Hematopoietic multipotent progenitor cell treated with erythropoietin and hydrocortisone succinate and interleukin-3 and kit ligand, for 17 days (in vitro differentiated cells): ENCODE measurements around the gene ARFGAP1.

Source experiments
- DNase-seq: peaks from one replicate; pipeline ENCODE4 v3.0.0-alpha.2; 2015; ENCODE audit warnings: low spot score

The ARFGAP1 gene

DNA sequence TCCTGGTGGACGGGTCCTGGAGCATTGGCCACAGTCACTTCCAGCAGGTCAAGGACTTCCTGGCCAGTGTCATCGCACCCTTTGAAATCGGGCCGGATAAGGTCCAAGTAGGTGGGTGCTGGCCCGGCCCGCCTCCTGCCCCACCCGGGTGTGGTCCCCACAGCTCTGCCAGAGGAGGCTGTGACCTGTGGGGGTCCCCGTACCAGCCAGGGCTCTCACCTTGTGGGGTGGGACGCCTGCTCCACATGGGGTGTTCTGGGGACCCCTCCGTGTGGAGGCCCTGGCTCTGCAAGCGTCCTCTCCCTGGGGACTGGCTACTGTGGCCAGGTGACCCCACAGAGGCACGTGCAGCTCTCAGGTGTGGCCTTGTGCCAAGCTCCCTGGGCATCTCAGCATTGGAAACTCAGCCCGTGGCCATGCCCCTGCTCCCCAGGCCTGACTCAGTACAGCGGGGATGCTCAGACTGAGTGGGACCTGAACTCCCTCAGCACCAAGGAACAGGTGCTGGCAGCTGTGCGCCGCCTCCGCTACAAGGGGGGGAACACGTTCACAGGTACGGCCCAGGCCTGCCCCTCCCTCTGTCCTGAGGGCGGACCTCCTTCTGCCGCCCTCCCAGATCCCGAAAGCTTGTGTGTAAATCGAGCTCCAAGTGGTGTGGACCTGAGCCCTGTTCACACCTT is 35.1 kb downstream of the ARFGAP1 start:
- no peak for DNase-seq

DNA sequence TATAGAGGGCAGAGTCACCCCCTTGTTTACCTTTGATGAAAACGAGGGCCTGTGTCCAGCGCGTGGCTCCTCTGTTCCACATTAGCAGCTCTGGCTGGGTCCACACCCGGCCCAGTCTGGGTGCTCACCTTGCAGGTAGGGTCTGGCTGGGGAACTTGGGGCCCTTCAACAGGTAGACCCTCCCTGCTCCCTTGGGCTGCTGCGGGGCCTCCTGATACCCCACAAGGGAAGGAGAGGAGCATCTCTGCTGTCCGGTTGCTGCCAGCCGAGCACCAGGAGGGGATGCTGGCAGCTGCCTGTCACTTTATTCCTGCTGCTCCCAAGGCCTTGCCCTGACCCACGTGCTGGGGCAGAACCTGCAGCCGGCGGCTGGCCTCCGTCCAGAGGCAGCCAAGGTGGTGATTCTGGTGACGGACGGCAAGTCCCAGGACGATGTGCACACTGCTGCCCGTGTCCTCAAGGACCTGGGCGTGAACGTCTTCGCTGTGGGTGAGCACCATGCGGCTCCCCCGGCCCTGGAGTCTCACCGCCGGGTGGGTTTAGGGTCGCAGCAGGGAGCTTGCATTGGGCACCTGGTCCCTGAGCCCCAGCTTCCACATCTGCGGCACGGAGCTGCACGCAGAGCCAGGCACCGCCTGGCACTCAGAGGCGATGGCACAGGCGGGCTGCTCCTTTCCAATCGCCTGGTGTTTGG is 35.8 kb downstream of the ARFGAP1 start:
- DNase-seq = no peak

DNA sequence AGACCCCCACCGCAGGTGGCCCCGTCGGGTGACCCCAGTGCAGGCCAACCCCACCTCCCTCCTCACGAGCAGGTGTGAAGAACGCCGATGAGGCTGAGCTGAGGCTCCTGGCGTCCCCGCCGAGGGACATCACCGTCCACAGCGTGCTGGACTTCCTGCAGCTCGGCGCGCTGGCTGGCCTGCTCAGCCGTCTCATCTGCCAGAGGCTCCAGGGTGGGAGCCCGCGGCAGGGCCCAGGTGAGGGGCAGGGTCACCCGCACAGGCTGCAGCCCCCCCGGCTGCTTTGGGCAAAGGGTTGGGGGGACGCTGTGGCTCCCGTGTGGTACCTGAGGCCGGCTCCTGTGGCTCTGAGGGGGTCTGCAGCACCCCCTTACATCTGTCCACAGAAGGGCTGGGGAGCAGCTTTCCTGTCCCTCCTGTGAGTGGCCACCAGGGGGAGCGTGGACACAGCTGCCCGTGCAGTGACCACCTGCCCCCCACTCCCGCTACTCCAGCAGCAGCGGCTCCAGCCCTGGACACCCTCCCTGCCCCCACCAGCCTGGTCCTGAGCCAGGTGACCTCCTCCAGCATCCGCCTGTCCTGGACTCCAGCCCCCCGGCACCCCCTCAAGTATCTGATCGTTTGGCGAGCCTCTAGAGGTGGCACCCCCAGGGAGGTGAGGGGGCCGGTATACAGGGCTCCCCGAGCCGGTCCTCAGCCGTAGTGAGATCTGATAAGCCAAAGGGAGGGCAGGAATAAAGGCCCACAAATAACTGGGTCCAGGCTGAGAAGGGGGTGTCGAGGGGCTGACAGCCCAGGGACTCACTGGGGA is 36.9 kb downstream of the ARFGAP1 start:
- DNase-seq = no peak

DNA sequence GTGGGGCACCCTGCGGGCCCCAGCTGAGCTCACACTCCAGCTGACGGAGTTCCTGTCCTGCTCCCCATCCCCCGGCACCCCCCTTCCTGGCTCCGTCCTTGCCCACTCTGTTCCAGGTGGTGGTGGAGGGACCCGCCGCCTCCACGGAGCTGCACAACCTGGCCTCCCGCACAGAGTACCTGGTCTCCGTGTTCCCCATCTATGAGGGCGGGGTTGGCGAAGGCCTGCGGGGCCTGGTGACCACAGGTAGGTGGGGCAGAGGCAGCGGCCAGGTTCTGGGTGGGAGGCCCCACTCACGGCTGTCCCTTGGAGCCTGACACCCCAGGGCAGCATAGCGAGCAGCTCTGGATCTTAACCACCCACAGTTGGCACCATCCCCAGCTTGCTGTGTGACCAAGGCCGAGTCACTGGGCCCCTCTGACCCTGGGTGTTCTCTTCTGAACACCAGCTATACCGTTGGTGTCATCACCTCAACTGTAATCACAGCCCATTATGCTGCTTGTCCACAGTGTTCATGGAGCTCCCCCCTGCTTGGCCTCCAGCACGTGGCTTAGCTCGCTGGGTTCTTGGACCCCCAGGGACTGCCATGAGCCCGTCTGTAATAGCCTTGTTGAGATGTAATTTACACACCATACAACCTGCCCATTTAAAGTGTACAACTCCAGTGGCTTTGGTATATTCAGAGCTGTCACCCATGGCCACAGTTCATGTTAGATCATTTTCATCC is 37.8 kb downstream of the ARFGAP1 start:
- DNase-seq = no peak

DNA sequence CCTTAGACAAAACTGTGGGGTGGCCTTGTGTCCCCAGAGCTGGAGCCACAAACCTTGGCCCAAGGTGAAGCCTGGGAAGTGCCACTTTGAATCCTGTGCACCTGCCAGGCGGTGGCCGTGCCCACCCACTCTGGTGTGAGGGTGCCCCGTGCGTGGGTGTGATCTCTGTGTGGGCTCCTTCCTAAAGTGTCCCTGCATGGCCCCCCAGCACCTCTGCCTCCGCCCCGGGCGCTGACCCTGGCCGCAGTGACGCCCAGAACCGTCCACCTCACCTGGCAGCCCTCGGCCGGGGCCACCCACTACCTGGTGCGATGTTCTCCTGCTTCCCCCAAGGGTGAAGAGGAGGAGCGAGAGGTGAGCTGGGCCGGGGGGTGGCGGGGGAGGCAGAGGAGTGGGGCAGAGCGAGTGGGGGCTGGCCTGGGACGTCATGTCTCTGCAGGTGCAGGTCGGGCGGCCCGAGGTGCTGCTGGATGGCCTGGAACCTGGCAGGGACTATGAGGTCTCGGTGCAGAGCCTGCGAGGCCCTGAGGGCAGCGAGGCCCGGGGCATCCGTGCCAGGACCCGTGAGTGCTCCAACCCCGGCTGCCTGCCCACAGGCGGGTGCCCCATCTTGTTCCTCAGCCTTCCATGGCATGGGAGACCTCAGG is 38.7 kb downstream of the ARFGAP1 start:
- DNase-seq = no peak

DNA sequence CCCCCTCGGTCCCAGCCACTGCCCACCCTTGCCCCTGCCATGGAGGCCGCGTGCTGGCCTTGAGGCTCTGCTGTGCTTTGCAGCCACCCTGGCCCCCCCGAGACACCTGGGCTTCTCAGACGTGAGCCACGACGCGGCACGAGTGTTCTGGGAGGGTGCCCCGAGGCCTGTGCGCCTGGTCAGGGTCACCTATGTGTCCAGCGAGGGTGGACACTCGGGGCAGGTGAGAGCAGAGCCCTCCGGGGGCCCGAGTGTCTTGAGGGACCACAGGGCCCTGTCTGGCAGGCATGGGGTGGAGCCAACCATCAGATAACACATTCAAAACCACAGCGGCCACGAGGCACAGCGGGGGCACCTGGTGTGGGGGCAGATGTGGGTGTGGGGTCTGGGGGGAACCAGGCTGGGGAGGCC is 39.2 kb downstream of the ARFGAP1 start:
- DNase-seq = no peak

DNA sequence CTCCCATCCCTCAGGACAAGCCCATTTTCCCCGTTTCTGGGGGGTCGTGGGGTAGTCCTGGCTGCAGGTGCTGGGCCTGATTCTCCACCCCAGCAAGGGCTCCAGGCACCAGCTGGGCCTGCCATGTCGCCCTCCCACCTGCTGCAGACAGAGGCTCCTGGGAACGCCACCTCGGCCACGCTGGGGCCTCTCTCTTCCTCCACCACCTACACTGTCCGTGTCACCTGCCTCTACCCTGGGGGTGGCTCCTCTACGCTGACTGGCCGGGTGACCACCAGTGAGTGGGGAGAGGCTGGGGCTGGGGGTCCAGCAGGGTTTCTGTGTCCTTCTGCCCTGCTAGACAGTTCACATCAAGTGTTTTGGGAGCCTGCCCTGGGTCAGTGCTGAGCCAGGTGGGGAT is 39.7 kb downstream of the ARFGAP1 start:
- no peak for DNase-seq

DNA sequence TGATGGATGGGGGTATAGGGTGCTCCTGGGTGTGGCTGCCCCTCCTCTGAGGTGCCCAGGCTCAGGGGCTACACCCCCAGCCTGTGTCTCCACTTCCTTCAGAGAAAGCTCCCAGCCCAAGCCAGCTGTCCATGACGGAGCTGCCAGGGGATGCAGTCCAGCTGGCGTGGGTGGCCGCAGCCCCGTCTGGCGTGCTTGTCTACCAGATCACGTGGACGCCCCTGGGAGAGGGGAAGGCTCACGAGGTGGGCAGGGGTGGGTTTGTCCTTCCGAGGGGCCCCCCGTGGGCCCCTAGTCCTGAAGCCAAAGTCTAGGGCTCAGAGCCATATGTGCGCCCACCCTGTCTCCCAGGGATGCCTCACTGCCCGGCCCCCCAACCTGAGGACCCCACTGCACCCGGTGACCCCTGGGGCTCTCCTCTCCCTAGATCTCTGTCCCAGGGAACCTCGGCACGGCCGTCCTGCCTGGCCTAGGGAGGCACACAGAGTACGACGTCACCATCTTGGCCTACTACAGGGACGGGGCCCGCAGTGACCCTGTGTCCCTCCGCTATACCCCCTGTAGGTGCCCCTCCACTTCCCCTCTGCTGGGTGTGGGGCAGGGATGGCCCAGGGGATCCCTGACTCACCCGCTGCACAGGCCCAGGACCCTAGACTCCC is 40.2 kb downstream of the ARFGAP1 start:
- DNase-seq = no peak

DNA sequence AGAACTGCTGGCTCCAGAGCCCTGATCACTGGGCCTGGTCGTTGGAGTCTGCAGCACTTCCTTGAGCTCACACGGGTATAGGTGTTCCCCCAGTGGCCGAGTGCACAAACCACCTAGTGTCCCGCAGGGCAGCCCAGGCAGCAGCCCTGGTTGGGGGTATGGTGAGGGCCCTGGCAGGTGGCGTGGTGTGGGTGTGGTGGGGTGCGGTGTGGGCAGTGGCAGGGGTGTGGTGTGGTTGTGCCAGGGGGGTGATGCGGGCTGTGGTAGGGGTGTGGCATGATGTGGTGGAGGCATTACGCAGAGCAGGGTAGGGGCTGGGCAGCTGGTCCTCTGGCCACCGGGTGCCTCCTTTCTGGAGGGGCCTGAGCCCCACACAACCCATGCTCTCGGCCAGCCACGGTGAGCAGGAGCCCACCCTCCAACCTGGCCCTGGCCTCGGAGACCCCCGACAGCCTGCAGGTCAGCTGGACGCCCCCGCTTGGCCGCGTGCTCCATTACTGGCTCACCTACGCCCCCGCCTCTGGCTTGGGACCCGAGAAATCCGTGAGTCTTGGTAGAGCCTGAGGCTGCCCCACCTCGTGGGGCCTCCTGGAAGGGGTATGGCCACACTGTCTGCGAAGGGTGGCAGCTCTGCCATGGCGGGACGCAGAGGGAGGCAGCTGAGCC is 40.9 kb downstream of the ARFGAP1 start:
- DNase-seq = no peak

DNA sequence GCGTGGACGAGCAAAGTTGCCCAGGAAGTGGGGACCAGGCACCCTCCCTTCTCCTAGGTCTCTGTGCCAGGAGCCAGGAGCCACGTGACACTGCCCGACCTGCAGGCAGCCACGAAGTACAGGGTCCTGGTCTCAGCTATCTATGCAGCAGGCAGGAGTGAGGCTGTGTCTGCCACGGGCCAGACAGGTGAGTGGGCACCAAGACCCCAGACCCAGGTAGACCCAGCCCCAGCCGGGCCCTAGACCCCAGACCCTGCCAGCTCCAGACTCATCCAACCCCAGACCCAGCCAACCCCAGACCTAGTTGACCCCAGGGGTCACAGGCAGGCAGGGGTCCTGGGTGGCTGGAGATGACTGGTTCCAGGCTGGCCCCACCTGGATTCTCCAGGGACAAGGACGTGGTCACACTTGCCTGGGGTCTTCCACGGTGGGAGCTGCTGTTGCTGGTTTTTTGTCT is 41.4 kb downstream of the ARFGAP1 start:
- DNase-seq = no peak

DNA sequence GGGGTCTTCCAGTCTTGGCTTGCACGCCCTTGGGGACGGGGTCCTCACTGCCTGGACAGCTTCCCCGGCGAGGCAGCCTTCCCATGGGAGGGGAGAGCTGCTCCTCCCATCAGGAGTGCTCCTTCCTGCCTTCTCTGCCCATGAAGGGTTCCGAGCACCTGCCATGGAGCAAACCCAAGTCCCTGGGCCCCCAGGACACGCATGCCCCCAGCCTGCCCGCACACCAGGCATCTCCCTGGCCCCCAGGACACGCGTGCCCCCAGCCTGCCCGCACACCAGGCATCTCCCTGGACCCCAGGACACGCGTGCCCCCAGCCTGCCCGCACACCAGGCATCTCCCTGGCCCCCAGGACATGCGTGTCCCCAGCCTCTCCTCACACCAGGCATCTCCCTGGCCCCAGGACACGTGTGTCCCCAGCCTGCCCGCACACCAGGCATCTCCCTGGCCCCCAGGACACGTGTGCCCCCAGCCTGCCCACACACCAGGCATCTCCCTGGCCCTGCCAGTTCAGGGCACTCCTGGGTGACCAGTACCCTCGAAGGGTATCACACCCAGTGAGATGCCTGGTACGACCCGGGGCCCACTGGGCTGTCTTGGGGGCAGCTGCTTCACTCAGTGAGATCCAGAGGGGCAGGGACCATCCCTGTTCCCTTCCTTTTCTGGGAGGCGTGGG is 42.1 kb downstream of the ARFGAP1 start:
- DNase-seq = no peak

DNA sequence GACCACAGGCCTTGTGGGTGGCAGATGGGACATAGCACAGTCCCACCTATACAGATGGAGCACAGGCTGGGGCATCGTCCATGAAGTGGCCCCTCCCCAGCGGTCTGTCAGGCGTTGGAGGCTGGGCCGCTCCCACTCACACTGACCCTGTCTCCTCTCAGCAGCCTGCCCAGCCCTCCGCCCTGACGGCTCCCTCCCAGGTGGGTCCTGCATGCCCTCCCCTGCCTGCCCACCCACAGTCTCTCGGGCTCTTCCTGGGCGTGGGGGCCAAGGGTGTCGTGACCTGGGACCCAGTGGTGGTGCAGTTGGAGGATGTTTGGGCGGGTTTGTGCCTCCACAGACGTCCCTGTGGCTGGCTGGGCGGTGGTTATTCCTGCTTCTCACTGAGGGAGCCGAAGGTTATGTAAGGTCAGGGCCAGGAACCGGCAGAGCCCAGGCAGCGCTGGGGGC is 42.7 kb downstream of the ARFGAP1 start:
- DNase-seq = no peak

DNA sequence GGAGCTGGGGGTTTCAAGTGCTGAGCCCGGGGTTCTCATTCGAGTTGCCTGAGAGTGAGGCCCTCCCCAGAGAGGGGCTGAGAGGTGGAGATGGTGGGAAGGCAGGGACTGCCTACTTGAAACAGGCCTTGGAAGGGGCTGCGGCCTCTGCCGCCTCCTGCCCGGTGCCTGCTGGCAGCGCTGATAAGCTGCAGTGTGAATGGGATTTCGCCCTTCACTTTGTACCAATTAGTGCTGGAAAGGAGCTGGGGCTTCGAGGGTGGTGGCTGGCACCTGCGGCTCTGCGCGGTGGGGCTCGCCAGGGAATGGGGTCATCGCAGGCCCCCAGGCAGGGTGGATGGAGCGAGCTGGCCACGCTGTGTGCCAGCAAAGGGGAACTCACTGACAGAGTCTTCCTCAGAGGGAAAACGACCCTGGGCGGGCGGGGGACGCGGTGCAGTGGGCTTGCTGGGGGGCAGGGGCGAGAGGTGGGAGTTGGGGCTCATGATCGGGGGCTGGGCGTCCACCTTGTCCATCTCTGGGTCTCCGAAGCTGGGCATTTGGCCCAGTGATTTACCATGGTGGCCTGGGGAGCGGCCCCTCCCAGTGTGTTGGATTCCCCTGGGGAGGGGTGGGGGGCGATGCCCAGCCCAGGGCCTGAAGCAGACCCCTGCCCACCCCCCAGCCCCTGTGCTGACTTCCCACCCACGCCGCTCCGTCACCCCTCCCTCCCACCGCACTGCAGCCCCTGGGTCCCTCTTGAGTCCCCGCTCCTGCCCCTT is 43.3 kb downstream of the ARFGAP1 start:
- no peak for DNase-seq

DNA sequence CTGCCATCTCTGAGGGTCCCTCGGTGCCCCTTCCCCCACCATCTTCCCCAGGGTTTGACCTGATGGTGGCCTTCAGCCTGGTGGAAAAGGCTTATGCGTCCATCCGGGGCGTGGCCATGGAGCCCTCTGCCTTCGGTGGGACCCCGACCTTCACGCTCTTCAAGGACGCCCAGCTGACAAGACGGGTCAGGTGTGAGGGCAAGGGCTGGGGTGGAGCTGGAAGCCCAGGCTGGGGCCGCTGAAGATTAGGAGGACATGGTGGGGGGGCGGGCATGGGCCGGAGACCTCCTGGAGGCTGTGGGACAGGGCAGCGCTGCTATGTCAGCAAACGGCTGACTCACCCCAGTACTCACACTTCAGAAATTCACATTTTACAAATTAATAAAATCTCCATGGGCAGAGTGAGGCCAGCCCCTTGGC is 43.9 kb downstream of the ARFGAP1 start:
- DNase-seq = no peak

DNA sequence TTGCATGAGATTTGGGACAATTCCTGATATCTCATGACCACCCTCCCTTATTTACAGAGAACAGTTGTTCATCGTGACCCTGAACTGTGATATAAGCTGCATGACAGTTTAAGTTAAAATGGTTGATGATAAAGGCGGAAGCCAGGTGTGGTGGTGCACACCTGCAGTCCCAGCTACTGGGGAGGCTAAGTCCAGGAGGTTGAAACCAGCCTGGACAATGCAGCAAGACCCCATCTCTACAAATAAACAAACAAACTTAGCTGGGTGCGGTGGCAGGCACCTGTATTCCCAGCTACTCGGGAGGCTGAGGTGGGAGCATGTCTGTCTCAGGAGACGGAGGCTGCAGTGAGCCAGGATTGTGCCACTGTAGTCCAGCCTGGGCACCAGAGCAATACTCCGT is 44.4 kb downstream of the ARFGAP1 start:
- no peak for DNase-seq

DNA sequence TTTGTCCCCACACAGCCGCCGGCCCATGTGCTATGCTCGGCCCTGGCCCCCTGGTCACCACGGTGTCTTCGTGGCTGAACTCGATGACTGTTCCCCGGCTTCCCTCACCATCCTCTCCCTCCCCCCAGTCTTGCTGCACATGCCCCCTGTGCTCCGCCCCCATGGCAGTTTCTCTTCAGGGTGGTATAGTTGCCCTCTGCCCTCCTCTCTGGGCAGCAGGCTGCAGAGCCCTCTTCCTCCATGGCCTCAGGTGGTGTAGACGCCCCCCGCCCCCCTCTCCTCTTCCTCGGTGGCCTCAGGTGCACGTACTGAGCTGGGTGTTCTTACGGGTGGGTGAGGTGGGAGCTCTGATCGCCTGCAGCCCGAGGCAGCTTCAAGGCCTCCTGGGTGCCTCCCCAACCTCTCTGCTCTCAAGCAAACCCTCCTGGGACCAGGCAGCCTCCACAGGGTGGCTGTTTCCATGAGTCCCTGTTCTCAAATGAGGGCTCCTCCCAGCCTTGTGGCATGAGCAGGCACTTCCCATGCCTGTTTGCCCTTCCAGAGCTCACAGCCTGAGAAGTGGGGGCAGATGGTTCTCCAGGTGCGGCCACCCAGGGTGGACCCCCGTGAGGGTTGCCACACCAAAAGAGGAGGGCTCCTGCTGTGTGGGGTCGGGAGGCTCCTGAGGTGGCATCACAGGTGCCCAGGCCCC is 45.1 kb downstream of the ARFGAP1 start:
- DNase-seq = no peak

DNA sequence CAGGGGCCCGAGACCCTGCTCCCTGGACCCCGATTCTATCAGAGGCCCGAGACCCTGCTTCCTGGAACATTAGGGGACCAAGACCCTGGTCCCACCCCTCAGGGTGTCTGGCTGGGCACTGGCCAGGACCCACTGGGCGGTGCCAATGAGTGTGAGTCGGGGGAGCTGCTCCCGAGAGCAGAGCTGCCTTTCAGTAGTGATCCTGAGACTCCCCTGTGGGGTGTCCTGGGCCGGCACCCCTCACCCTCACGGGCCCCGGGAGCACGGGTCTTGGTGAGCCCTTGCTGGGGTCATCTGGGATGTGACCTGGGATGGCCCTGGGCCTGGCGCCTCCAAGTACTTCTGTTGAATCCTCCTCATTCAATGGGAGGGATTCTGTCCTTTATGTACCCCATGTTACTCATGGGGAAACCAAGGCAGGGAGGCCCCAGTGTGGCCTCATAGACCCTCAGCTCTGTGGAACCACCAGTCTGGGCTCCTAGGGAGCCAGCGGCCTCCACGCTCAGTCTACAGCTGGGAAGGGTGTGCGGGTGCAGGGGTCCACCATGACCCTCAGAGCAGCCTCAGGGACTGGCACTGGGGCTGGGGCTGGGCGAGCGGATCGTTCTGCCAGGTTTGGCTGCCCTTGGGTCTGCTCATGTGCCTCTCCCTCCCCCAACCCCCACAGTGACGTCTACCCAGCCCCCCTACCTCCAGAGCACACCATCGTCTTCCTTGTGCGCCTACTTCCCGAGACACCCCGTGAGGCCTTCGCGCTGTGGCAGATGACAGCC is 46.0 kb downstream of the ARFGAP1 start:
- no peak for DNase-seq
